GM12891 (cell line): ENCODE data around the gene HDAC9.

Experiments used
- PAX5 ChIP-seq: IDR thresholded peaks from 2 replicates; pipeline ENCODE4 v1.6.1; 2011; ENCODE audit warnings: low read length, moderate library complexity, mild to moderate bottlenecking; ENCODE audit not compliant: insufficient read depth, severe bottlenecking
- POLR2A ChIP-seq: IDR thresholded peaks from 2 replicates; pipeline ENCODE4 v1.6.1; 2011; ENCODE audit warnings: low read depth, low read length, control low read depth
- POLR2AphosphoS5 ChIP-seq: IDR thresholded peaks from 2 replicates; pipeline ENCODE4 v1.6.1; 2011; ENCODE audit warnings: low read depth, low read length, control low read depth
- POU2F2 ChIP-seq: IDR thresholded peaks from 2 replicates; pipeline ENCODE4 v1.6.1; 2011; ENCODE audit warnings: low read depth, mild to moderate bottlenecking, control low read depth, low read length, moderate library complexity
- TAF1 ChIP-seq: IDR thresholded peaks from 2 replicates; pipeline ENCODE4 v1.6.1; 2011; ENCODE audit warnings: low read depth, low read length, control low read depth

GRCh38 chr7:18831419-18831818 is 335.9 kb downstream of the HDAC9 start:
- TF ChIP-seq POLR2A = no peak
- TF ChIP-seq TAF1 = no peak
- no peak for TF ChIP-seq POLR2AphosphoS5
- no peak for TF ChIP-seq PAX5
- TF ChIP-seq POU2F2 = no peak
